ENCODE results near the gene ZCCHC2. TPM values are rescaled to one million over a fixed set of nuclear protein-coding genes. Genes with fewer than 3 reads are reported as not detected.

Gene ZCCHC2
- total RNA-seq, 1 experiment from 2014 or later: 20.6 TPM

DNA sequence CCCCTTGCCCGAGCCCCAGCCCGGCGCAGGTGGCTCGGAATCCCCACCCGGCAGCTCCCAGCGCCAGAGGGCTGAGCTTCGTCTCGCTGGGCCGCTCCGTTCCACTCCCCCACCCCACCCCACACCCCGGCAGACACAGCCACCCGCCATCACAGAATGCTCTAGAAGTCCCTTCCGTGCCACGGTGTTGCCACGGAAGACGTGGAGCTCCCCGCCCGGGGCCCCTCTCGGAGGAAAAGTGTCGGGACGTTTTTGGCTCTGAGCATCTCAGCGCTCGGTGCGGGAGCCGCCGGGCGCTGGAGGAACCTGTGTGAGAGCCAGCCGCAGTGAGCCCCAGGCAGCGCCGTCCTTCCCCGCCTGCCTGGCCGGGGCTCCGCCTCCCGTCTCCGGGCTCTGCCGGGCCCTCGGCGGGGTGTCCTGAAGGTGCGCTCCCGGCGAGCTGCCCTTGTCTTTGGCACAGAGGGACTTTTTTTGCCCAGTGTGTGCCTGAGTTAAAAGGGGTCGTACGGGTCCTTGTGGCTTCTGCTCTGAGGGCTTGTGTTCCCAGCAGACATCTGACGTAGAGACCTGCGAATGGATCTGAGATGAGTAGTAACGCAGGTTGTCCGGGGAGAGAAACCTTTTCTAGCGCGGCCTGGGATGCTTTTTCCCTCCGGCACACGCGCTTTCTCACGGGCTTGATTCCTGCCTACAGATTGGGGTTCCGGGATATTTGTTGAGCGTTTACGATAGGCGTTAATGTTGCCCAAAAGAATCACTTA, 1.8 kb downstream of the ZCCHC2 start:
- DNase-seq: peak; percentile 81
- peaks cover 35% of the 10 kb centered on the region for H3K4me1 ChIP-seq (ENCODE audit: low read length)
- H3K36me3 ChIP-seq (ENCODE audit: insufficient read depth, low read length): no peaks in the 10 kb centered on the region
- peak overlapping the region; percentile 76 for H3K4me3 ChIP-seq (ENCODE audit: low read length)
- H4K20me1 ChIP-seq (ENCODE audit: insufficient read depth, low read depth, low read length): no peaks in the 10 kb centered on the region
- H3K9ac ChIP-seq (ENCODE audit: low read length): peak overlapping the region; percentile 94
- no peak overlapping the region for H2AFZ ChIP-seq (ENCODE audit: low read length)
- H3K27me3 ChIP-seq (ENCODE audit: low read length): no peaks in the 10 kb centered on the region
- peaks cover 58% of the 10 kb centered on the region for H3K79me2 ChIP-seq (ENCODE audit: low read length)
- H3K4me2 ChIP-seq (ENCODE audit: low read depth, low read length, poor library complexity, severe bottlenecking): peak overlapping the region; percentile 94
- H3K9me3 ChIP-seq (ENCODE audit: low read length): no peaks in the 10 kb centered on the region
- H3K9me2 ChIP-seq (replicated peaks; ENCODE audit: insufficient read depth, low read length): no peaks in the 10 kb centered on the region
- H3K27ac ChIP-seq (ENCODE audit: low read length): peak overlapping the region; percentile 69

DNA sequence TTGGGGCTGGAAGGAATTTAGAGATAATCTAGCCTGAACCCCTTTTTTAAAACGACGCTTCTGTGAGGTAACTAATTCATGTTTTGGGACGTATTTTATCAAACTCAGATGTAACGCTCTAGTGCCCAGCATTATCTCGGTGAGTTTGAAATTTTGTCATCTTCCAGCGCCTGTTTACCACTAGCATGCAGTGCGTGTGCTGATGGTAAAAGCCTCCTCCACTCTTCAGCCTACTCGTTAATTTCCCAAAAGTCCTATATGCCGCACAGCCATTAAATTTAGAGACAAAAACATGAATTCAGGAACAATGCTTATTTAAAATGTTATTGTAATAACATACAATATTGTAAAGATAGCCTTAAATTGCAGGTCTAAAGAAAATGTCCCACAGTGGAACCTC, 2.8 kb downstream of the ZCCHC2 start:
- peak; percentile 82 for DNase-seq
- Histone ChIP-seq H4K20me1 (ENCODE audit: insufficient read depth, low read depth, low read length) (no peaks in the 10 kb centered on the region), H3K9ac (ENCODE audit: low read length) (peak overlapping the region; percentile 94), H3K9me2 (replicated peaks; ENCODE audit: insufficient read depth, low read length) (no peaks in the 10 kb centered on the region), H2AFZ (ENCODE audit: low read length) (no peak overlapping the region), H3K9me3 (ENCODE audit: low read length) (no peaks in the 10 kb centered on the region), H3K4me2 (ENCODE audit: low read depth, low read length, poor library complexity, severe bottlenecking) (peak overlapping the region; percentile 94), H3K27me3 (ENCODE audit: low read length) (no peaks in the 10 kb centered on the region), H3K79me2 (ENCODE audit: low read length) (peaks cover 67% of the 10 kb centered on the region), H3K36me3 (ENCODE audit: insufficient read depth, low read length) (no peaks in the 10 kb centered on the region), H3K4me3 (ENCODE audit: low read length) (peak overlapping the region; percentile 76), H3K4me1 (ENCODE audit: low read length) (peaks cover 45% of the 10 kb centered on the region), H3K27ac (ENCODE audit: low read length) (peak overlapping the region; percentile 69)

DNA sequence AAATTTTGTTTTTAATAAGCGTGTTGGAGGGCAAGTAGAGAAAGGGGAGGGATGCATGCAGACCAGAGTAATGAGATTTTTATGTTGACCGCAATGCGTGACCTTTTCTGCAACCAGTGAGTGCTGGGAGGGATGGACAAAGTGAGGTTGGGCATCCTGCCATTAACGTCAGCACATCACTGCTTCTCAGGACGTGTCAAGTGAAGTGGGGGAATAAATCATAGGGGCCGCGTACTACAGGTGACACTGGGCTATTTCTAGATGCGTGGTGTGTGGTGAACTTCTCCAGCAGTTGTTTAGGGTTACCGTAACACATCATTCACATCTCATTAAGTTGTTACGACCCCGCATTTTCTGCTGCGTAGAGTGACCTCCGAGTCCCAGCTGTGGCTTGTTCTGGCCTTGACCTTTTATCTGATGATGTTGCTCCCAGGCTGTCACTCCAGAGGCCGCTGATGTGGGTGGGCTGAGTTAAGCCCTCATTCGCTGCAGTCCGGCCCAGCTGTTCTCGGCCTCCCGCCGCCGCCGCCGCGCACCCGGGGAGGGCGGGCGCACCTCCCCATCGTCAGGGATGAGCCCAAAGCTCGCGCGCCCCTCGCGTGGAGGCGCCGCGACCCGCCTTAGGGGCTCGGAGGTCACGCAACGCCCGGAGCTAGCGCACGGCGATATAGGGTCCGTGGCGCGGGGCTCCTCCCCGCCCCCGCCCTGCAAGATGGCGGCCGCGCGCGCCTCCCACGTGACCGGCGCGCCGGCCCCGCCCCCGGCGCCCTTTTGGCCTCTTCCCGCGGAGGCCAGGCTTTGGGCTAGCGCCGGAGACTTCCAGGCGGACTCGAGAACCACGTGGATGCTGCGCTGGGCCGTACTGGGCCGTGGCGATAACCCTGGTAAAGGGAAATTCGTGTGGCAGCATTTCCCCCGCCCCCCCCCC, 3.5 kb downstream of the ZCCHC2 start:
- Histone ChIP-seq H3K4me2 (ENCODE audit: low read depth, low read length, poor library complexity, severe bottlenecking) (peak overlapping the region; percentile 94), H3K4me1 (ENCODE audit: low read length) (peaks cover 51% of the 10 kb centered on the region), H2AFZ (ENCODE audit: low read length) (peak overlapping the region; percentile 48; the same call in 1 of the 2 replicates), H3K36me3 (ENCODE audit: insufficient read depth, low read length) (no peaks in the 10 kb centered on the region), H3K79me2 (ENCODE audit: low read length) (peaks cover 75% of the 10 kb centered on the region), H3K27ac (ENCODE audit: low read length) (peak overlapping the region; percentile 75), H3K9me2 (replicated peaks; ENCODE audit: insufficient read depth, low read length) (no peaks in the 10 kb centered on the region), H3K27me3 (ENCODE audit: low read length) (no peaks in the 10 kb centered on the region), H3K9ac (ENCODE audit: low read length) (peak overlapping the region; percentile 94), H4K20me1 (ENCODE audit: insufficient read depth, low read depth, low read length) (no peaks in the 10 kb centered on the region), H3K9me3 (ENCODE audit: low read length) (no peaks in the 10 kb centered on the region), H3K4me3 (ENCODE audit: low read length) (peak overlapping the region; percentile 76)
- DNase-seq: peak; percentile 94

DNA sequence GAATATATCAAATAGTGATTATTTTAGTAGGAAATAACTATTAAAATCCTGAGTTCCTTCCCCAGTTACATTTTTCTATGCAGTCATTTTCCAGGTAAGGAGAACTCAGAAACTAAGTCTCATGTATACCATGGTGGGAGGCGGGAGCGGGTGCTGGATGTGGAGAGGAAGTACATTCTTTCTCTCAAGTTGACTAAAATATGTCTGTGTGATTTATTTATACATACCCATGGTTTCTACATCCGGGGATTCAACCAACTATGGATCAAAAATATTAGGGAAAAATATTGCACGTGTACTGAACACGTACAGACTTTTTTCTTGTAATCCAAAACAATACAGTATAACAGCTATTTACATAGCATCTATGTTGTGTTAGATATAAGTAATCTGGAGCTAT, 6.8 kb downstream of the ZCCHC2 start:
- Histone ChIP-seq H3K9ac (ENCODE audit: low read length) (no peak overlapping the region), H3K36me3 (ENCODE audit: insufficient read depth, low read length) (no peaks in the 10 kb centered on the region), H3K4me2 (ENCODE audit: low read depth, low read length, poor library complexity, severe bottlenecking) (peak overlapping the region; percentile 94), H4K20me1 (ENCODE audit: insufficient read depth, low read depth, low read length) (no peaks in the 10 kb centered on the region), H2AFZ (ENCODE audit: low read length) (no peak overlapping the region), H3K4me1 (ENCODE audit: low read length) (peaks cover 52% of the 10 kb centered on the region), H3K27ac (ENCODE audit: low read length) (peak overlapping the region; percentile 43), H3K4me3 (ENCODE audit: low read length) (no peak overlapping the region), H3K9me3 (ENCODE audit: low read length) (no peaks in the 10 kb centered on the region), H3K27me3 (ENCODE audit: low read length) (no peaks in the 10 kb centered on the region), H3K79me2 (ENCODE audit: low read length) (peaks cover 97% of the 10 kb centered on the region), H3K9me2 (replicated peaks; ENCODE audit: insufficient read depth, low read length) (no peaks in the 10 kb centered on the region)
- no peak for DNase-seq

DNA sequence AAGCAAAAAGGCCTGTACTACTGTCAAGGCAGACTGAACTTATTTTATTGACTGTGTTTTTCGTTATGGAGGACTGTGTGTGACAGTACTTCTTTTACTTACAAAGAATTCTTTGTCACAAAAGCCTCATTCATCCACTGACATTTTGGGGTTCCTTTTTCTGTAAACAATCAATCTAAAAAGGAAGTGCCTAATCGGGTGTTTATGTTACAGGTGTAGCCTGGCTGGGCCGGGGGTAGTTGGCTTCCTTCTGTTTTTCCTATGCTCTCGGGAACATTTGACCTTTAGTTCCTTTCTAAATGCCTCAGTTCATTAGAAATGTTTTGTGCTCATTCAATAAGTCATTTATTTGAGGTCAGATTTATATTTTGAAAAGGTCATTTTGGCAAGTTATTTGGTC, 8.3 kb downstream of the ZCCHC2 start:
- no peak overlapping the region for H3K9ac ChIP-seq (ENCODE audit: low read length)
- no peak overlapping the region for H3K4me3 ChIP-seq (ENCODE audit: low read length)
- no peaks in the 10 kb centered on the region for H3K27me3 ChIP-seq (ENCODE audit: low read length)
- peaks cover 97% of the 10 kb centered on the region for H3K79me2 ChIP-seq (ENCODE audit: low read length)
- peak overlapping the region; percentile 16 for H3K27ac ChIP-seq (ENCODE audit: low read length)
- no peak overlapping the region for H2AFZ ChIP-seq (ENCODE audit: low read length)
- H3K9me2 ChIP-seq (replicated peaks; ENCODE audit: insufficient read depth, low read length): no peaks in the 10 kb centered on the region
- H3K9me3 ChIP-seq (ENCODE audit: low read length): no peaks in the 10 kb centered on the region
- H3K4me2 ChIP-seq (ENCODE audit: low read depth, low read length, poor library complexity, severe bottlenecking): peak overlapping the region; percentile 94
- no peak for DNase-seq
- no peaks in the 10 kb centered on the region for H4K20me1 ChIP-seq (ENCODE audit: insufficient read depth, low read depth, low read length)
- H3K36me3 ChIP-seq (ENCODE audit: insufficient read depth, low read length): no peaks in the 10 kb centered on the region
- H3K4me1 ChIP-seq (ENCODE audit: low read length): peaks cover 60% of the 10 kb centered on the region

DNA sequence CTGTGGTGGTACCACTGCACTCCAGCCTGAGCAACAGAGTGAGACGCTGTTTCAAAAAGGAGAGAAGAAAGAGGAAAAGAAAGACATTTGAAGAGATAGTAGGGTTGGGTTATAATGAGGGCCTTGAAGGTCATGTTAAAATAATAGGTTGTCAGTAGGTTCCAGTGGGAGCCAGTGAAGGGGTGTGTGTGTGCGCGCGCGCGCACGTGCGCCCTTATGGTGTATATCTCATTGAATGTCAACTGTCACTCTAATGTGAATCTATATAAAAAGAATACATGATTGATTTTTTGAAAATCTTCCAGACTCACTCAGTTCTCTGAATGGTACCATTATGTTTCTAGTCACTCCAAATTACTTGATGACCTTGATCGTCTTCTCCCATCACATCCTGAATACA, 9.1 kb downstream of the ZCCHC2 start:
- Histone ChIP-seq H3K79me2 (ENCODE audit: low read length) (peaks cover 100% of the 10 kb centered on the region), H4K20me1 (ENCODE audit: insufficient read depth, low read depth, low read length) (no peaks in the 10 kb centered on the region), H3K4me1 (ENCODE audit: low read length) (peaks cover 60% of the 10 kb centered on the region), H3K27ac (ENCODE audit: low read length) (no peak overlapping the region), H3K4me2 (ENCODE audit: low read depth, low read length, poor library complexity, severe bottlenecking) (no peak overlapping the region), H2AFZ (ENCODE audit: low read length) (no peak overlapping the region), H3K9ac (ENCODE audit: low read length) (no peak overlapping the region), H3K9me2 (replicated peaks; ENCODE audit: insufficient read depth, low read length) (no peaks in the 10 kb centered on the region), H3K27me3 (ENCODE audit: low read length) (no peaks in the 10 kb centered on the region), H3K9me3 (ENCODE audit: low read length) (no peaks in the 10 kb centered on the region), H3K4me3 (ENCODE audit: low read length) (no peak overlapping the region), H3K36me3 (ENCODE audit: insufficient read depth, low read length) (no peaks in the 10 kb centered on the region)
- DNase-seq: no peak

DNA sequence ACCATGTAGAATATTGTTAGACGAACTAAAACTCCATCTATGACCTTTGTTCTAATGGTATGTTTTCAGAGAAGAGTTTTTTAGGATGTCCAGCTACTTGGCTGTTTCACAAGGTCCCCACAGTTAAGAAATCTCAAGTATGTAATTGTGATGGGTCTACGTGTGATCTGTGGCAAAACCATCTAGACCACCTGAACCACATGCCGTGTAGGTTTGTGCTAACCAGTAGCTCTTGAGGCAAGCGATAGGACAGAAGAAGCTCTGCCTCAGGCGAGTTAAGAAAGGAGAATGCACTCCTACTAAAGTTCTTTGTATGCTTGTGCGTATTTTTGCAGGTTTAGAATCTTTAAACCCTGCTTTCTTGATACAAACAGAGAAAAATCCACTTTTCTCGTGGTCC, 13.2 kb downstream of the ZCCHC2 start:
- Histone ChIP-seq H3K36me3 (ENCODE audit: insufficient read depth, low read length) (peaks cover 17% of the 10 kb centered on the region), H3K4me3 (ENCODE audit: low read length) (no peak overlapping the region), H3K79me2 (ENCODE audit: low read length) (peaks cover 100% of the 10 kb centered on the region), H3K4me2 (ENCODE audit: low read depth, low read length, poor library complexity, severe bottlenecking) (no peak overlapping the region), H3K9me2 (replicated peaks; ENCODE audit: insufficient read depth, low read length) (no peaks in the 10 kb centered on the region), H2AFZ (ENCODE audit: low read length) (no peak overlapping the region), H3K4me1 (ENCODE audit: low read length) (peaks cover 27% of the 10 kb centered on the region), H3K9me3 (ENCODE audit: low read length) (no peaks in the 10 kb centered on the region), H3K27me3 (ENCODE audit: low read length) (no peaks in the 10 kb centered on the region), H4K20me1 (ENCODE audit: insufficient read depth, low read depth, low read length) (no peaks in the 10 kb centered on the region), H3K9ac (ENCODE audit: low read length) (no peak overlapping the region), H3K27ac (ENCODE audit: low read length) (no peak overlapping the region)
- no peak for DNase-seq
